ENCODE results near the gene R3HDM4. TPM values are rescaled to one million over a fixed set of nuclear protein-coding genes. Genes with fewer than 3 reads are reported as not detected.

R3HDM4 gene
- total and polyA plus RNA-seq, 9 of the 15 experiments (the other 6 are each of a cell fraction or from before 2014, with no cell fraction given): 3.2 to 154 (median 59.0) TPM

GRCh38 chr19:918481-919198 is 5.6 kb upstream of the R3HDM4 start:
- ATAC-seq: no peak
- peaks cover 33% of the 10 kb centered on the region for H3K79me2 ChIP-seq (ENCODE audit: control insufficient read depth, insufficient read depth, low read length)
- ChIA-PET POLR2A (interaction anchor here (0.6 kb wide), 2 partner anchors 28 to 71 kb away, joined by 3 read pairs; no protein-coding TSS in a partner anchor), CTCF (ENCODE audit: low intra/inter-chr PET ratio) (interaction anchor here (0.7 to 8.8 kb wide), 6 partner anchors 25 to 148 kb away, joined by 3 to 158 read pairs (median 8); partner anchors contain the start of genes MED16, RNU6-9 and WDR18)
- peak; percentile 30; the same call in 1 of the 2 replicates for TF ChIP-seq ZBTB7A (IDR thresholded peaks at IDR 0.05; ENCODE audit: borderline replicate concordance, control insufficient read depth, low read depth, low read length)
- TF ChIP-seq, protein P1, sequence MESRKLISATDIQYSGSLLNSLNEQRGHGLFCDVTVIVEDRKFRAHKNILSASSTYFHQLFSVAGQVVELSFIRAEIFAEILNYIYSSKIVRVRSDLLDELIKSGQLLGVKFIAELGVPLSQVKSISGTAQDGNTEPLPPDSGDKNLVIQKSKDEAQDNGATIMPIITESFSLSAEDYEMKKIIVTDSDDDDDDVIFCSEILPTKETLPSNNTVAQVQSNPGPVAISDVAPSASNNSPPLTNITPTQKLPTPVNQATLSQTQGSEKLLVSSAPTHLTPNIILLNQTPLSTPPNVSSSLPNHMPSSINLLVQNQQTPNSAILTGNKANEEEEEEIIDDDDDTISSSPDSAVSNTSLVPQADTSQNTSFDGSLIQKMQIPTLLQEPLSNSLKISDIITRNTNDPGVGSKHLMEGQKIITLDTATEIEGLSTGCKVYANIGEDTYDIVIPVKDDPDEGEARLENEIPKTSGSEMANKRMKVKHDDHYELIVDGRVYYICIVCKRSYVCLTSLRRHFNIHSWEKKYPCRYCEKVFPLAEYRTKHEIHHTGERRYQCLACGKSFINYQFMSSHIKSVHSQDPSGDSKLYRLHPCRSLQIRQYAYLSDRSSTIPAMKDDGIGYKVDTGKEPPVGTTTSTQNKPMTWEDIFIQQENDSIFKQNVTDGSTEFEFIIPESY (CRISPR knock-in tag; IDR thresholded peaks at IDR 0.05): peak; percentile 81
- TF ChIP-seq U2AF2 (optimal IDR thresholded peaks at IDR 0.05; ENCODE audit: low read depth, low read length): no peak
- TF ChIP-seq SAFB (IDR thresholded peaks at IDR 0.05; ENCODE audit: borderline replicate concordance, low read depth, low read length): peak; percentile 59; the same call in 1 of the 2 replicates
- TF ChIP-seq EGR1 (conservative IDR thresholded peaks at IDR 0.05): peak; percentile 48
- peak; percentile 66; the same call in 1 of the 2 replicates for TF ChIP-seq ZNF740 (CRISPR knock-in tag; IDR thresholded peaks at IDR 0.05)
- no peak for TF ChIP-seq ZNF740 (tag; IDR thresholded peaks at IDR 0.05)
- no peak for TF ChIP-seq IRF1 (CRISPR knock-in tag; IDR thresholded peaks at IDR 0.05; ENCODE audit: borderline replicate concordance)
- BruUV-seq (replicated peaks): no TSS peak
- in situ Hi-C loops (cut with MboI) (no loop called here), intact Hi-C loops (cut with micrococcal nuclease) (no loop called here)
- H3K9me3 ChIP-seq (replicated peaks; ENCODE audit: control insufficient read depth, insufficient read depth, low read depth, low read length): no peaks in the 10 kb centered on the region
- peak overlapping the region; percentile 89; the same call in 2 of the 3 replicates for H3K27ac ChIP-seq (ENCODE audit: extremely low read depth, low read depth, low read length)
- no peaks in the 10 kb centered on the region for H3K27me3 ChIP-seq (ENCODE audit: control insufficient read depth in 2 of 2, insufficient read depth in 2 of 2, low read length in 2 of 2)
- no peaks in the 10 kb centered on the region for H4K20me1 ChIP-seq (replicated peaks; ENCODE audit: control insufficient read depth, insufficient read depth, low read length)
- FAIRE-seq: no peak
- H3K9me1 ChIP-seq (ENCODE audit: control insufficient read depth, insufficient read depth, low read length): no peaks in the 10 kb centered on the region
- peaks cover 9 to 70% of the 10 kb centered on the region in 2 experiments; a peak in 4 of 5 replicates for H3K4me1 ChIP-seq (replicated peaks in 1 of 2; ENCODE audit: control insufficient read depth in 2 of 2, insufficient read depth in 2 of 2, low read length in 2 of 2)
- peaks cover 8% of the 10 kb centered on the region; the same call in 1 of the 3 replicates for H3K36me3 ChIP-seq (ENCODE audit: control insufficient read depth, insufficient read depth, low read length)
- DNase-seq (ENCODE audit: extremely low read depth in 1 of 4, low spot score in 3 of 4): peak in 1 of 4 experiments; percentile 40
- H2AFZ ChIP-seq (ENCODE audit: low read depth, low read length): peak overlapping the region; percentile 83
- peak overlapping the region; percentile 83 to 94 for H3K9ac ChIP-seq (ENCODE audit: insufficient read depth in 1 of 2, low read depth in 2 of 2, low read length in 2 of 2)
- H3K4me2 ChIP-seq (ENCODE audit: insufficient read depth, low read length): peak overlapping the region; percentile 84
- H3K4me3 ChIP-seq: peak overlapping the region; percentile 65
- 15% methylated on average over 17 of the region's 58 CpGs for WGBS (ENCODE audit: insufficient coverage, low coverage, missing lambda C conversion rate)

All from K562 (cell line).